ENCODE data around the gene APAF1.

Gene APAF1

GRCh38 chr12:98691351-98691750 lies 46.3 kb downstream of the APAF1 start:
- Mint-ChIP-seq H3K27ac (peak overlapping the region; percentile 14), H3K4me1 (peaks cover 12% of the 10 kb centered on the region), H3K4me3 (no peak overlapping the region), H3K9me3 (no peaks in the 10 kb centered on the region), H3K36me3 (peaks cover 76% of the 10 kb centered on the region), H3K27me3 (no peaks in the 10 kb centered on the region)
- no peak for ATAC-seq

- H3K36me3 Mint-ChIP-seq = peaks cover 79% of the 10 kb centered on the region
- peaks cover 10% of the 10 kb centered on the region for H3K4me1 Mint-ChIP-seq
- ATAC-seq = no peak
- H3K27ac Mint-ChIP-seq = no peak overlapping the region
- no peak overlapping the region for H3K4me3 Mint-ChIP-seq
- H3K9me3 Mint-ChIP-seq = no peaks in the 10 kb centered on the region
- H3K27me3 Mint-ChIP-seq = no peaks in the 10 kb centered on the region
Observed at GRCh38 chr12:98696036-98696646, 51.1 kb downstream of the APAF1 start.

- H3K27ac Mint-ChIP-seq = no peak overlapping the region
- peaks cover 76% of the 10 kb centered on the region for H3K36me3 Mint-ChIP-seq
- H3K4me3 Mint-ChIP-seq = no peak overlapping the region
- no peaks in the 10 kb centered on the region for H3K9me3 Mint-ChIP-seq
- ATAC-seq = no peak
- peaks cover 5% of the 10 kb centered on the region for H3K4me1 Mint-ChIP-seq
- H3K27me3 Mint-ChIP-seq = no peaks in the 10 kb centered on the region
Observed at GRCh38 chr12:98697209-98697608, 52.1 kb downstream of the APAF1 start.

- no peaks in the 10 kb centered on the region for H3K9me3 Mint-ChIP-seq
- peaks cover 60% of the 10 kb centered on the region for H3K36me3 Mint-ChIP-seq
- no peak for ATAC-seq
- H3K27me3 Mint-ChIP-seq = no peaks in the 10 kb centered on the region
- peaks cover 5% of the 10 kb centered on the region for H3K4me1 Mint-ChIP-seq
- no peak overlapping the region for H3K4me3 Mint-ChIP-seq
- no peak overlapping the region for H3K27ac Mint-ChIP-seq
Observed at GRCh38 chr12:98698603-98699463, 53.7 kb downstream of the APAF1 start.

- Mint-ChIP-seq H3K27ac (no peak overlapping the region), H3K27me3 (no peaks in the 10 kb centered on the region), H3K9me3 (no peaks in the 10 kb centered on the region), H3K36me3 (peaks cover 53% of the 10 kb centered on the region), H3K4me1 (peaks cover under 1% of the 10 kb centered on the region), H3K4me3 (no peak overlapping the region)
- ATAC-seq = no peak
Observed at GRCh38 chr12:98699586-98699985, 54.5 kb downstream of the APAF1 start.

GRCh38 chr12:98701166-98701565 lies 56.1 kb downstream of the APAF1 start:
- no peak overlapping the region for H3K27ac Mint-ChIP-seq
- no peaks in the 10 kb centered on the region for H3K4me1 Mint-ChIP-seq
- peaks cover 46% of the 10 kb centered on the region for H3K36me3 Mint-ChIP-seq
- H3K4me3 Mint-ChIP-seq = no peak overlapping the region
- H3K27me3 Mint-ChIP-seq = no peaks in the 10 kb centered on the region
- no peaks in the 10 kb centered on the region for H3K9me3 Mint-ChIP-seq
- ATAC-seq = no peak

- no peaks in the 10 kb centered on the region for H3K27me3 Mint-ChIP-seq
- H3K36me3 Mint-ChIP-seq = peaks cover 43% of the 10 kb centered on the region
- H3K9me3 Mint-ChIP-seq = no peaks in the 10 kb centered on the region
- no peak overlapping the region for H3K4me3 Mint-ChIP-seq
- no peak for ATAC-seq
- H3K4me1 Mint-ChIP-seq = no peaks in the 10 kb centered on the region
- H3K27ac Mint-ChIP-seq = no peak overlapping the region
Observed at GRCh38 chr12:98709022-98709421, 63.9 kb downstream of the APAF1 start.

GRCh38 chr12:98714426-98714825 lies 69.3 kb downstream of the APAF1 start:
- peaks cover 56% of the 10 kb centered on the region for H3K36me3 Mint-ChIP-seq
- no peak overlapping the region for H3K27ac Mint-ChIP-seq
- H3K9me3 Mint-ChIP-seq = no peaks in the 10 kb centered on the region
- no peak overlapping the region for H3K4me3 Mint-ChIP-seq
- no peak for ATAC-seq
- H3K4me1 Mint-ChIP-seq = no peaks in the 10 kb centered on the region
- no peaks in the 10 kb centered on the region for H3K27me3 Mint-ChIP-seq

GRCh38 chr12:98719515-98720504 lies 74.7 kb downstream of the APAF1 start:
- H3K27ac Mint-ChIP-seq = no peak overlapping the region
- H3K4me3 Mint-ChIP-seq = no peak overlapping the region
- peaks cover 62% of the 10 kb centered on the region for H3K36me3 Mint-ChIP-seq
- H3K4me1 Mint-ChIP-seq = no peaks in the 10 kb centered on the region
- H3K27me3 Mint-ChIP-seq = no peaks in the 10 kb centered on the region
- no peaks in the 10 kb centered on the region for H3K9me3 Mint-ChIP-seq
- no peak for ATAC-seq

GRCh38 chr12:98721204-98721702 lies 76.2 kb downstream of the APAF1 start:
- Mint-ChIP-seq H3K27ac (no peak overlapping the region), H3K4me3 (no peak overlapping the region), H3K4me1 (no peaks in the 10 kb centered on the region), H3K9me3 (no peaks in the 10 kb centered on the region), H3K36me3 (peaks cover 63% of the 10 kb centered on the region), H3K27me3 (no peaks in the 10 kb centered on the region)
- no peak for ATAC-seq

GRCh38 chr12:98724384-98725155 lies 79.5 kb downstream of the APAF1 start:
- H3K4me3 Mint-ChIP-seq = no peak overlapping the region
- no peaks in the 10 kb centered on the region for H3K27me3 Mint-ChIP-seq
- peaks cover 60% of the 10 kb centered on the region for H3K36me3 Mint-ChIP-seq
- H3K4me1 Mint-ChIP-seq = no peaks in the 10 kb centered on the region
- H3K9me3 Mint-ChIP-seq = no peaks in the 10 kb centered on the region
- no peak for ATAC-seq
- H3K27ac Mint-ChIP-seq = no peak overlapping the region

- H3K27me3 Mint-ChIP-seq = no peaks in the 10 kb centered on the region
- no peak overlapping the region for H3K4me3 Mint-ChIP-seq
- no peak overlapping the region for H3K27ac Mint-ChIP-seq
- ATAC-seq = no peak
- no peaks in the 10 kb centered on the region for H3K4me1 Mint-ChIP-seq
- peaks cover 66% of the 10 kb centered on the region for H3K36me3 Mint-ChIP-seq
- H3K9me3 Mint-ChIP-seq = no peaks in the 10 kb centered on the region
Observed at GRCh38 chr12:98725476-98726247, 80.6 kb downstream of the APAF1 start.

GRCh38 chr12:98727196-98727595 lies 82.1 kb downstream of the APAF1 start:
- H3K27me3 Mint-ChIP-seq = no peaks in the 10 kb centered on the region
- H3K4me1 Mint-ChIP-seq = no peaks in the 10 kb centered on the region
- H3K4me3 Mint-ChIP-seq = no peak overlapping the region
- H3K36me3 Mint-ChIP-seq = peaks cover 68% of the 10 kb centered on the region
- no peaks in the 10 kb centered on the region for H3K9me3 Mint-ChIP-seq
- no peak overlapping the region for H3K27ac Mint-ChIP-seq
- ATAC-seq = no peak

GRCh38 chr12:98730412-98730811 lies 85.3 kb downstream of the APAF1 start:
- Mint-ChIP-seq H3K9me3 (no peaks in the 10 kb centered on the region), H3K27ac (no peak overlapping the region), H3K4me1 (no peaks in the 10 kb centered on the region), H3K27me3 (no peaks in the 10 kb centered on the region), H3K36me3 (peaks cover 69% of the 10 kb centered on the region), H3K4me3 (no peak overlapping the region)
- no peak for ATAC-seq
